Measurements from ENCODE around the gene PTPRT. TPM values are rescaled to one million over a fixed set of nuclear protein-coding genes. Genes with fewer than 3 reads are reported as not detected.

Gene PTPRT
- total and polyA plus RNA-seq, 2 of the 13 experiments (the other 11 are each of a cell fraction or from before 2014, with no cell fraction given): under 0.01 to 0.09 TPM

DNA sequence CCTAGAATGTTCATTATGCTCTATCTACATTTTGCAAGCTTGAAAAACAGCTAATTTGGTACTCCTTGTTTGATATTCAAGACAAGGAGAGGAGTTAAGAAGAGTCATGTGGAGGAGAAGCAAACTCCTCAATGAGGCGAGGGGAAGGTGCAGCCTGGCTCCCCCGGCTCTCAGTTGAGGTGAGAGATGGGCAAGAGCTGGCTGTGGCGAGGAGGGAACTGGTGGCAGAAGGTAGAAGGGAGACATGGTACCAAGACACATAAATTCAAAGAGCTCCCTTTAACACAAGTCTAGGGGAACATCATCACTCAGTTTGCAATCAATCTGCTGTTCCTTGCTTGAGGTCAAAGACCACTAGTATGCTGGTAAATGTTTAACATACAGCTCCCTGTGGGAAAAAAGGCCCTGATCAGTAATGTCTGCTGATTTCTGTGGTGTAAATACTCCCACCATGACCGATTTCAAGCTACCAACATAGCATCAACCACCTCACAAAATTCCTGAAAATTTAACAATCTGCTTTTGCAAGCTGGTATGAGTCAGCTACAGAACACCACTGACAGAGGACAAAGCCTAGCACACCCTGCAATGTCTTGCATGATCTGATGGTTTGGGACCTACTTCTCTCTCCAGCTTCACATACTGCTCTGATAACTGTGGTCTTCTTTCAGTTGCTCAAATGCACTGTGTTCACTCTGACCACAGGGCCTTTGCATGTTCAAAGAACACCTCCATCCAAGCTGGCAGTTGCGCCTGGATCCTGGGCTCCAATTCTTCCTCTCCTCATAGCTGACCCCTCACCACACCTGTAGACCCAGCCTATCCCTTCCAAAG lies 1055.2 kb downstream of the PTPRT start:
- ATAC-seq: peak; percentile 98
- 27% methylated on average over 5 of the region's 5 CpGs for WGBS (ENCODE audit: low lambda C conversion rate)
- CTCF ChIA-PET (ENCODE audit: low intra/inter-chr PET ratio, low total read pairs): no interaction called here
- TF ChIP-seq ZNF234 (CRISPR knock-in tag; conservative IDR thresholded peaks at IDR 0.05): no peak
- TF ChIP-seq IKZF1 (IDR thresholded peaks at IDR 0.05): no peak
- TF ChIP-seq GATAD1 (CRISPR knock-in tag; IDR thresholded peaks at IDR 0.05): no peak
- no peak for TF ChIP-seq TCF12 (IDR thresholded peaks at IDR 0.05)
- TF ChIP-seq TCF12 (CRISPR knock-in tag; IDR thresholded peaks at IDR 0.05): 0 out of 2 replicates have a peak, but pooled peaks have one; percentile 35
- TF ChIP-seq ZKSCAN8 (CRISPR knock-in tag; IDR thresholded peaks at IDR 0.05; ENCODE audit: borderline replicate concordance): no peak
- TF ChIP-seq TGIF2 (CRISPR knock-in tag; IDR thresholded peaks at IDR 0.05): no peak
- TF ChIP-seq, protein P1, sequence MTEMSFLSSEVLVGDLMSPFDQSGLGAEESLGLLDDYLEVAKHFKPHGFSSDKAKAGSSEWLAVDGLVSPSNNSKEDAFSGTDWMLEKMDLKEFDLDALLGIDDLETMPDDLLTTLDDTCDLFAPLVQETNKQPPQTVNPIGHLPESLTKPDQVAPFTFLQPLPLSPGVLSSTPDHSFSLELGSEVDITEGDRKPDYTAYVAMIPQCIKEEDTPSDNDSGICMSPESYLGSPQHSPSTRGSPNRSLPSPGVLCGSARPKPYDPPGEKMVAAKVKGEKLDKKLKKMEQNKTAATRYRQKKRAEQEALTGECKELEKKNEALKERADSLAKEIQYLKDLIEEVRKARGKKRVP (CRISPR knock-in tag; IDR thresholded peaks at IDR 0.05): no peak
- no peak for TF ChIP-seq ASH2L (IDR thresholded peaks at IDR 0.05; ENCODE audit: insufficient read length, low read depth, low read length)
- no peak for TF ChIP-seq ZNF383 (CRISPR knock-in tag; IDR thresholded peaks at IDR 0.05; ENCODE audit: borderline replicate concordance)
- TF ChIP-seq MLLT10 (CRISPR knock-in tag; IDR thresholded peaks at IDR 0.05): no peak
- no peak for TF ChIP-seq SNAI1 (CRISPR knock-in tag; IDR thresholded peaks at IDR 0.05; ENCODE audit: borderline replicate concordance)
- no peak for TF ChIP-seq NR2F2 (IDR thresholded peaks at IDR 0.05; ENCODE audit: borderline replicate concordance, low read depth)
- TF ChIP-seq FOXM1 (CRISPR knock-in tag; IDR thresholded peaks at IDR 0.05): no peak
- no peak for TF ChIP-seq SMARCE1 (IDR thresholded peaks at IDR 0.05; ENCODE audit: borderline replicate concordance)
- TF ChIP-seq ZNF549 (CRISPR knock-in tag; IDR thresholded peaks at IDR 0.05): 0 out of 2 replicates have a peak, but pooled peaks have one; percentile 21
- no peak for TF ChIP-seq MIXL1 (CRISPR knock-in tag; IDR thresholded peaks at IDR 0.05)
- TF ChIP-seq, protein P2, sequence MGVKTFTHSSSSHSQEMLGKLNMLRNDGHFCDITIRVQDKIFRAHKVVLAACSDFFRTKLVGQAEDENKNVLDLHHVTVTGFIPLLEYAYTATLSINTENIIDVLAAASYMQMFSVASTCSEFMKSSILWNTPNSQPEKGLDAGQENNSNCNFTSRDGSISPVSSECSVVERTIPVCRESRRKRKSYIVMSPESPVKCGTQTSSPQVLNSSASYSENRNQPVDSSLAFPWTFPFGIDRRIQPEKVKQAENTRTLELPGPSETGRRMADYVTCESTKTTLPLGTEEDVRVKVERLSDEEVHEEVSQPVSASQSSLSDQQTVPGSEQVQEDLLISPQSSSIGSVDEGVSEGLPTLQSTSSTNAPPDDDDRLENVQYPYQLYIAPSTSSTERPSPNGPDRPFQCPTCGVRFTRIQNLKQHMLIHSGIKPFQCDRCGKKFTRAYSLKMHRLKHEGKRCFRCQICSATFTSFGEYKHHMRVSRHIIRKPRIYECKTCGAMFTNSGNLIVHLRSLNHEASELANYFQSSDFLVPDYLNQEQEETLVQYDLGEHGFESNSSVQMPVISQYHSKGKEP (CRISPR knock-in tag; IDR thresholded peaks at IDR 0.05): no peak
- TF ChIP-seq ZNF747 (CRISPR knock-in tag; IDR thresholded peaks at IDR 0.05; ENCODE audit: borderline replicate concordance): no peak
- no peak for TF ChIP-seq CBX5 (CRISPR knock-in tag; IDR thresholded peaks at IDR 0.05; ENCODE audit: borderline replicate concordance)
- TF ChIP-seq, protein P3, sequence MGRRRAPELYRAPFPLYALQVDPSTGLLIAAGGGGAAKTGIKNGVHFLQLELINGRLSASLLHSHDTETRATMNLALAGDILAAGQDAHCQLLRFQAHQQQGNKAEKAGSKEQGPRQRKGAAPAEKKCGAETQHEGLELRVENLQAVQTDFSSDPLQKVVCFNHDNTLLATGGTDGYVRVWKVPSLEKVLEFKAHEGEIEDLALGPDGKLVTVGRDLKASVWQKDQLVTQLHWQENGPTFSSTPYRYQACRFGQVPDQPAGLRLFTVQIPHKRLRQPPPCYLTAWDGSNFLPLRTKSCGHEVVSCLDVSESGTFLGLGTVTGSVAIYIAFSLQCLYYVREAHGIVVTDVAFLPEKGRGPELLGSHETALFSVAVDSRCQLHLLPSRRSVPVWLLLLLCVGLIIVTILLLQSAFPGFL (CRISPR knock-in tag; IDR thresholded peaks at IDR 0.05): no peak
- TF ChIP-seq MYNN (CRISPR knock-in tag; IDR thresholded peaks at IDR 0.05; ENCODE audit: low read depth): no peak
- TF ChIP-seq TEAD2 (CRISPR knock-in tag; IDR thresholded peaks at IDR 0.05): 0 out of 2 replicates have a peak, but pooled peaks have one; percentile 32
- TF ChIP-seq MAF1 (CRISPR knock-in tag; IDR thresholded peaks at IDR 0.05; ENCODE audit: borderline replicate concordance): no peak

More for the DNA sequence above, 1055.2 kb downstream of the PTPRT start:
- peaks cover 17% of the 10 kb centered on the region for H3K4me1 ChIP-seq (ENCODE audit: insufficient read depth, low read length)
- BruUV-seq (replicated peaks): no TSS peak
- no peak overlapping the region for H3K9ac ChIP-seq (ENCODE audit: insufficient read depth, low read depth, low read length)
- in situ Hi-C loops (cut with HindIII; ENCODE audit: extremely low pct_ligation_motif_present, low pct_unique_long_range_greater_than_20kb) (no loop called here), intact Hi-C loops (cut with micrococcal nuclease; ENCODE audit: unreplicated experiment) (no loop called here)
- H3K79me2 ChIP-seq (ENCODE audit: insufficient read depth, low read length): no peaks in the 10 kb centered on the region
- no peaks in the 10 kb centered on the region for H3K36me3 ChIP-seq (replicated peaks in 1 of 2; ENCODE audit: control insufficient read depth in 1 of 2, insufficient read depth in 2 of 2, low read length in 2 of 2)
- H4K20me1 ChIP-seq (ENCODE audit: insufficient read depth, low read length): no peaks in the 10 kb centered on the region
- POLR2A ChIA-PET: no interaction called here
- H3K9me3 ChIP-seq (ENCODE audit: low read length): peaks cover 6% of the 10 kb centered on the region
- no peak overlapping the region for H2AFZ ChIP-seq (ENCODE audit: low read length)
- H3K27ac ChIP-seq (ENCODE audit: extremely low read length, insufficient read depth, low read length): no peak overlapping the region
- peaks cover 0 to 2% of the 10 kb centered on the region in 2 experiments; a peak in 1 of 5 replicates for H3K27me3 ChIP-seq (ENCODE audit: control insufficient read depth in 1 of 2, insufficient read depth in 2 of 2, low read length in 2 of 2)
- H3K4me3 ChIP-seq (replicated peaks in 1 of 3; ENCODE audit: insufficient read depth in 1 of 3, low read depth in 2 of 3, low read length in 3 of 3): peak overlapping the region in 1 of 3 experiments; percentile 6; a peak in 1 of 6 replicates
- peak; percentile 98 for FAIRE-seq
- DNase-seq (ENCODE audit: low spot score): peak; percentile 66
- peak overlapping the region; percentile 45 for H3K4me2 ChIP-seq (ENCODE audit: low read depth, low read length)
